Smooth muscle cell of the brain vasculature (primary cell): Measurements from ENCODE around the gene ARHGAP36.

Source experiments
- DNase-seq: peaks from one replicate; pipeline ENCODE4 v3.0.0-alpha.2; 2012; ENCODE audit warnings: low read depth, low spot score

Gene ARHGAP36

GRCh38 chrX:131058136-131058868 is at the start of gene ARHGAP36:
Gene ARHGAP36 (plus strand): TSS chrX:131058346. CDS start chrX:131081666, 23,320 bp downstream.
- no peak for DNase-seq

GRCh38 chrX:131010186-131010585 is 48.0 kb upstream of the ARHGAP36 start:
- no peak for DNase-seq

DNA sequence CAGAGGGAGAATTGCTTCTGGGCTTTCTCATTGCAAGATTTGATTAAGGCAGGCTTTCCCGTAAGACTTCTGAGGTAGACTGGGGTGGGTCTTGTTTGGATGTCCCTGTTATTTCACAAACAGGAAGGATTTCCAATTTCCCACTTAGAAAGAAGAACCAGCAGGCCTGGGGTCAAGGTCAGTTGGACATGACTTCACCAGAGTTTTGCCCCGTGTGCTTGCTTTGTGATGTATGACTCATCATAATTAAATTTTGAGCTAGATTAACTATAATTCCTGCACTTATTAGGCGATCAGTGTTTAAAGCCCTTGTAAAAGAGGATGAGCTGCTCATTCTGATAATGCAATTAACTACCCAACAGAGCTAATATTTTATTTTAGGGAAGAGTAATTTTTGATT is 32.8 kb upstream of the ARHGAP36 start:
- DNase-seq: no peak

GRCh38 chrX:131032354-131033230 is 25.6 kb upstream of the ARHGAP36 start:
- DNase-seq: no peak

- DNase-seq: no peak
These were observed 24.1 kb upstream of the ARHGAP36 start for GRCh38 chrX:131034063-131034462.

DNA sequence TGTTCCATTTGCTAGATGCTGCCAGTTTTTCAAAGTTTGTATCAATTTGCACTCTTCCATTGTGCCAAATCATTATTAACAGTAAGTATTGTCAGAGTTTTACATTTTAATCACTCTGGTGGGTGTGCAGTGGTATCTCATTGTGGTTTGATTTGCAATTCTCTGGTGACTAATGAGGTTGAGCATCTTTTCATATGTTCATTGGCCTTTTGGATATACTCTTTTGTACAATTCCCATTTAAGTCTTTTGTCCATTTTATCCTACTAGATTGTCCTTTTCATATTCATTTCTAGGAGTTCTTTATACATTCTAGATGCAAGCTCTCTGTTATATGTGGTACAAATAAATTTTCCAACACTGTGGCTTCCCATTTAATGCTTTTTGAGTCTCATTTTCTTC is 17.4 kb upstream of the ARHGAP36 start:
- DNase-seq: no peak

GRCh38 chrX:131041667-131042066 is 16.5 kb upstream of the ARHGAP36 start:
- DNase-seq: no peak

DNA sequence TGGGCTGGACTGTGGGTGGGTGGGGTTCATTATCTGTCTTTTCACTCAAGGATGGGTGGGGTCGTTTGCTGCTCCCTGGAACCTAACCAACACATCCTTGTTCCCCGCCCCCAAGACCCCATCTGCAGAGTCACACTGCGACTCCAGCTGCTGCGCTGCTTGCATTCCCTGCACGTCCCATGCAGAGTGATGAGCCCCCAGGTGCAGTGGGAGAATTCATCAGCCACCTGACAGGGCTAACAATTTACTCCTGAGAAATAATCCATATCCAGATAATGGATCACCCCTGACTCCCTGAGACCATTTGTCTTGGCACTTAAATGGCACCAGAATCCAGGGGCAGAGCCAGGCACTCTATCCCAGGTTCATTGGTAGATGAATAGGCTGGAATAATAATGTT is 12.4 kb upstream of the ARHGAP36 start:
- no peak for DNase-seq

GRCh38 chrX:131046596-131046995 is 11.6 kb upstream of the ARHGAP36 start:
- DNase-seq: no peak

DNA sequence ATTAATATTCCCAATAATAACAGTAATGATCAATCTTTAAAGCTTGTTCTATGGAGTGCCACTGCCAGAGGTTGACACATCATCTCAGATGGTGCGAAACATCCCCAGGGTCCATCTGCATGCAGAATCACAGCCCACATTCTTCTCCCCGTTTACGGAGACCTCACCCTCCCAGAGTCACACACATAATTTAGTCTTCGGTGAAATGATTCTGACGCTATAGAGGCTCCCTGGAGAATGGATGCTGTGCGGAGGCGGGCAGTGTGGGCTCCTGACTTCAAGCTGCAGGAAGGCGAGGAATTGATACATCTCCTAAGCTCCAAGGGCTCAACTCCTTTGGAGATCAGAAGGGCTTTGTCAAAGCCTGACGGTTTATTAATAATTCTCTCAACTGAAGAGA is 11.0 kb upstream of the ARHGAP36 start:
- no peak for DNase-seq

DNA sequence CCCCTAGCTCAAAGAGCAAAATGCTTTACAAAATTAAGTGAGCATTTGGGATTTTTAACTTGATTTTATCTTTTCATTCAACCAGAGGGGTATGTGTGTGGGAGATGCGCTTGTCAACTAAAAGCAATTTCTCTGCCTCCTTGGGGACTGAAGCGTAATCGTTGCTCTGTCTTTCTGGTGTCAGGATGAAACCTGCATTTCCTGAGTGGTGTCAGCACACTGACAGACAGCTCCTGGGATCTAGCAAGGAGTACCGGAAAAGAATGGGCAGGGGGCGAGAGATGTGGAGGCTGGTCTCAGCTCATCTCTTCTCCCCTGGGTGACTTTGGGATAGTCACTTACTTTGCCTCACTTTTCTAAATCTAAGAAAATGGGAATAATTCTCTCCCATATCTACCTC is 5.1 kb upstream of the ARHGAP36 start:
- no peak for DNase-seq

DNA sequence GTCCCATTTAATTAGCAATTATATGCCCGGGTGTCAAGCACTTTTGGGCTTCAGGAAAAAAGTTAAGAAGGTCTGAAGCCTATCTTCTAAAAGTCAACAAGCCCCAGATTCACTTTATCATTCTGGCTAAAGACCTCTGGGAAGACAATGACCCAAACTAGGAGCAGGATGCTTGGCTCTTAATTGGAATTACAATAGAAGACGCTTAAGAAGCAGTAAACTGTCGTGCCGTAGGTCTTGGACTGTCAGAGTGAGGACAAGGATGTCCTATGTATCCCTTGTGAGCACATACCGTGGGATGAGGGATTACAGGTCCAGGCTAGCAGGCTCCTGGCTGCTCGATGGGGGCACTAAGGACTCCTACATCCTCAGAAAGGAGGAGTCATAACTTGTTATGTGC is 3.2 kb upstream of the ARHGAP36 start:
- no peak for DNase-seq

DNA sequence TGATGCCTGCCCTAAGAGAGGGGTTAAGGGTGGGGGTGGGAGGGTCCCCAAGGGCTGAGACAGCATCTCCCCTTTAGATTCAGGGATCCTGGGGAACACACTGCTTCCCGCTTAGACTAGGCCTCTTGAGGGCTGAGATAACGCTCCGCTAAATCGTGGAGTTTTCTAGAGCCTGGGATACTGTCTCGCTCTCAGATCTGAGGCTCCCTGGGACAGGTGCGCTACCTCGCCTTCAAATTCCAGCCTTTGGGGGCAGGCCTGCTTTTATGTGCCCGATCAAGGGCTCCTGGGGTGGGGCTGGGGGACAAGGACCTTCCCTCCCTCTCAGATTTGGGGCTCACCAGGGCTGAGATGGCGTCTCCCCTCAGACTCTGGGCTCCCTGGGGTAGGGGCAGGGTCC is 440 bp upstream of the ARHGAP36 start:
- DNase-seq: no peak

DNA sequence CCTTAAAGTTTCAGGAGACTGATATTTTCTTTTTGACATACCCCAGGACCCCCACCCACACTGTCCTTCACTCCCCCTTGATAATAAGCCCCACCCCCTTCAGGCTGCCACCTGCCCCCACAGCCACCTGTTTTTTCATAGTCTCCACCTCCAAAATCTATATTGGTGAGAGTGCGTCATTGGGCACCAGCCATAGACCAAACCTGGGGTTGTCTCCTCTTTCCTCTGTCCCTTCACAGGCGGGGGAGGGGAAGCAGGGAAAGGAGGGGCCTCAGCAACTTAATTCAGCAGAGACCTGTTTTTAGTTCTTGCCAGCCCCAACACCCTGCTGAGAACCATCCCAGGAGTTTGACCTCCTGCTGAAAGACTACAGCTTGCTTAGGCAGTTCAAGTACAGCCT is 1.1 kb downstream of the ARHGAP36 start:
- DNase-seq: no peak

- DNase-seq: no peak
These were observed 2.0 kb downstream of the ARHGAP36 start for GRCh38 chrX:131060147-131060546.

GRCh38 chrX:131061306-131061705 is 3.2 kb downstream of the ARHGAP36 start:
- no peak for DNase-seq

- DNase-seq: no peak
These were observed 5.5 kb downstream of the ARHGAP36 start for GRCh38 chrX:131063613-131064012.

DNA sequence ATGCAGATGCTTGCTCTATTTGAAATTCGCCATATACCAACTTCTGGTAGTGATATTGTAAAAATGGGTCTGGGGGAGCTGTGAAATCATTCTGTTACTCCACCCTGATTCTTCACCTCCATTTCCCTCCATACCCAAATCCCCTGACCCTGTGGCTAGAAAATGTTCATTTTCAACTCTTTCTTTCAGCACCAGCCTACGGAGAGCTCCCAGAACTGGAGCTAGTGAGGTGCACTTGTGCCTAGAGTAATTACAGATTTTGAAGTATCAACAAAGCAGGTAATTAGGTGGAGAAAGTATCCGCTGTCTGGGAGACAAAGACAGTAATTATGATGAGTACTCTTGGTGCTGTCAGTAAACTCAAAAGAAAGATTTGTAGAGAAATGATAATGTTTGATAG is 8.1 kb downstream of the ARHGAP36 start:
- DNase-seq: no peak

DNA sequence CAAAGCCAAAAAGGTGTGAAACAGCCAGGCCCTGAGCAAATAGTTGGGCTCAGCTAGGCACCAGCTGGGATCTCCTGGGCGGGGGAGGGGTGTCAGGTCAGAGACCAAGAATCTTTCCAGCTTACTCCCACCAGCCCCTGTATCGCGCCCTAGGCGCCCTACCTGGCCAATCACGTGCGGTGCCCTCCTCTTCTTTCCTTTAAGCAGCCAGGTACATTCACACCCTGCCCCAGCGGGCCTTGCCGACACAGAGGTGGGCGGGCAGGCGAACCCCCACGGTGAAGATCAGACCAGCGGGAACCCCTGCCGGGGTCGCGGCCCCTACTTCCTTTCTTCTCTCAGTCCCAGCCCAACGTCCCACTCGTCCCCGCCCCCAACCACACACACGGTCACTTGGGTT is 9.1 kb downstream of the ARHGAP36 start:
- no peak for DNase-seq

- no peak for DNase-seq
These were observed 9.9 kb downstream of the ARHGAP36 start for GRCh38 chrX:131067846-131068745.

DNA sequence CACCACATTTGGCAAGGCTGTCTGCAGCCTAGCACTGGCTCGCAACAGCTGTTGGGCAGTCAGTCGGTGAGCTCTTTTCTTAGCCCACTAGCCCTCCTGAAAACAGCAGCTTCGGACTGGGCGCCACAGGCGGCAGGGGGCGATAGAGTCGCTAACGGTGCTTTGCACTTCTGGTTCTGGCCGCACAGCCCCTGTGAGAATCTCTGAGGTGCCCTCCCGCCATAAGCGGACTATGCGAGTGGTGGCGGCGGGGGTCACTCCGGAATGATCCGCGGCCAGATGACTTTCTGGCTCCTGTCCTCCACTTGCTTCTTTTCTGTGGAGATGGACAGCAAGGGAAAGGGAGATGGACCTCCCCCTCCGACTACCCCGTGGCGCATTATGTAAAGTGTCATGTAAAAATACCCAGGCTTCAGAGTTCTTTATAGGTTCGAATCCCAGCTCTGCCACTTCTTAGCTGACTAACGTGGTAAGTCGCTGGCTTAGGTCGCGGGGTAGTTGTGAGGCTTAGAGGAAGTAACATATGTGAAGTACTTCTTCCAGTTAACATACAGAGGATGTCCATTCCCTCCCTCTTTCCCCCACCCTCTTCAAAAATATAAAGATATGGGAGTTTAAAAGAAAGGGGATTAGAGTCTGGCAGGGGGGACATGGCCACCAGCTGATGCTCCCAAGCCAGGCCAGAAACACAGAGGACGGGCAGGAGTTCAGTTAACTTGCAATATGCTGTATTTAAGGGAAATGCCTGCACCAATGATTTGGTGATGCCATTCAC is 11.0 kb downstream of the ARHGAP36 start:
- no peak for DNase-seq
